Activated B cell treated with CpG ODN at 0.5 μM for 24 hours (primary cell): ENCODE measurements around the gene CRHR1. TPM values are rescaled to one million over a fixed set of nuclear protein-coding genes. Genes with fewer than 3 reads are reported as not detected.

ENCODE experiments used
- ATAC-seq: fragments of 200-7000 bp; cut with Tn5 transposase; one replicate; pipeline ENCODE4 v1.10.0; 2021; ENCODE audit warnings: low read depth, mild to moderate bottlenecking, moderate library complexity
- CTCF ChIA-PET: fragments of 350-600 bp; sonication (Branson Sonifier 250); formaldehyde crosslinking; loops from one replicate; lab custom pipeline; 2021; ENCODE audit warnings: antibody characterized with exemption; lab: Charles Lee
- POLR2A ChIA-PET: fragments of 350-600 bp; sonication (Branson Sonifier 250); formaldehyde crosslinking; loops from one replicate; lab custom pipeline; 2021; ENCODE audit warnings: antibody characterized with exemption; lab: Charles Lee
- DNase-seq: peaks from one replicate; pipeline ENCODE4 v3.0.0; 2022
- H3K27ac Mint-ChIP-seq: one replicate; pipeline ENCODE4 v1.8.0; 2020; ENCODE audit warnings: mixed read lengths
- H3K27me3 Mint-ChIP-seq: one replicate; pipeline ENCODE4 v1.8.0; 2021; ENCODE audit warnings: mixed read lengths
- H3K36me3 Mint-ChIP-seq: one replicate; pipeline ENCODE4 v1.8.0; 2021; ENCODE audit warnings: low read depth, mixed read lengths
- H3K4me1 Mint-ChIP-seq: one replicate; pipeline ENCODE4 v1.8.0; 2021; ENCODE audit warnings: mixed read lengths
- H3K4me3 Mint-ChIP-seq: one replicate; pipeline ENCODE4 v1.8.0; 2020; ENCODE audit warnings: mild to moderate bottlenecking, mixed read lengths
- H3K9me3 Mint-ChIP-seq: one replicate; pipeline ENCODE4 v1.8.0; 2020; ENCODE audit warnings: mixed read lengths
- CTCF ChIP-seq: fragments of 200-600 bp; IDR thresholded peaks from one replicate; pipeline ENCODE4 v1.8.0; 2022; ENCODE audit warnings: antibody characterized with exemption, mild to moderate bottlenecking
- intact Hi-C: fragments of 100-400 bp; cut with micrococcal nuclease; formaldehyde crosslinking; loops from one replicate; pipeline ENCODE4 v1.15.1; 2024
- total RNA-seq: library from RNA; stranded (reverse); gene quantifications from 2 replicates; pipeline ENCODE4 v1.2.3, GENCODE V29; 2022

The CRHR1 gene
- total RNA-seq, 1 donor from 2014 or later, result not detected

- TF ChIP-seq CTCF, result no peak
- no peak for ATAC-seq
- no peaks in the 10 kb centered on the region for H3K9me3 Mint-ChIP-seq
- H3K36me3 Mint-ChIP-seq, result no peaks in the 10 kb centered on the region
- intact Hi-C loops, result no loop called here
- H3K4me1 Mint-ChIP-seq, result no peaks in the 10 kb centered on the region
- H3K27me3 Mint-ChIP-seq, result peaks cover 20% of the 10 kb centered on the region
- POLR2A ChIA-PET, result no interaction called here
- CTCF ChIA-PET, result interaction anchor here (0.7 kb wide), 1 partner anchor 71 kb away, joined by 3 read pairs; no protein-coding TSS in a partner anchor
- H3K4me3 Mint-ChIP-seq, result no peak overlapping the region
- DNase-seq, result no peak
- H3K27ac Mint-ChIP-seq, result no peak overlapping the region
Observed at GRCh38 chr17:45759761-45760160, 24.4 kb upstream of the CRHR1 start.

GRCh38 chr17:45761957-45762565 lies 22.1 kb upstream of the CRHR1 start:
- no peak overlapping the region for H3K27ac Mint-ChIP-seq
- DNase-seq (no peak), ATAC-seq (no peak)
- H3K4me3 Mint-ChIP-seq, result no peak overlapping the region
- H3K9me3 Mint-ChIP-seq, result no peaks in the 10 kb centered on the region
- H3K36me3 Mint-ChIP-seq, result no peaks in the 10 kb centered on the region
- ChIA-PET POLR2A (no interaction called here), CTCF (no interaction called here)
- H3K27me3 Mint-ChIP-seq, result peaks cover 22% of the 10 kb centered on the region
- no peak for TF ChIP-seq CTCF
- H3K4me1 Mint-ChIP-seq, result no peaks in the 10 kb centered on the region
- intact Hi-C loops, result no loop called here

- no peaks in the 10 kb centered on the region for H3K4me1 Mint-ChIP-seq
- H3K27ac Mint-ChIP-seq, result no peak overlapping the region
- H3K36me3 Mint-ChIP-seq, result no peaks in the 10 kb centered on the region
- no peak for DNase-seq
- ATAC-seq, result no peak
- ChIA-PET CTCF (no interaction called here), POLR2A (no interaction called here)
- H3K9me3 Mint-ChIP-seq, result no peaks in the 10 kb centered on the region
- no peak overlapping the region for H3K4me3 Mint-ChIP-seq
- peaks cover 25% of the 10 kb centered on the region for H3K27me3 Mint-ChIP-seq
- intact Hi-C loops, result no loop called here
- TF ChIP-seq CTCF, result no peak
Observed at GRCh38 chr17:45763182-45763581, 20.9 kb upstream of the CRHR1 start.

GRCh38 chr17:45764479-45764878 lies 19.6 kb upstream of the CRHR1 start:
- no peaks in the 10 kb centered on the region for H3K4me1 Mint-ChIP-seq
- CTCF ChIA-PET, result no interaction called here
- H3K4me3 Mint-ChIP-seq, result no peak overlapping the region
- H3K27ac Mint-ChIP-seq, result no peak overlapping the region
- peaks cover 32% of the 10 kb centered on the region for H3K27me3 Mint-ChIP-seq
- H3K9me3 Mint-ChIP-seq, result no peaks in the 10 kb centered on the region
- no peak for TF ChIP-seq CTCF
- POLR2A ChIA-PET, result no interaction called here
- intact Hi-C loops, result no loop called here
- no peak for DNase-seq
- ATAC-seq, result no peak
- H3K36me3 Mint-ChIP-seq, result no peaks in the 10 kb centered on the region

- TF ChIP-seq CTCF, result no peak
- no peaks in the 10 kb centered on the region for H3K4me1 Mint-ChIP-seq
- intact Hi-C loops, result no loop called here
- H3K9me3 Mint-ChIP-seq, result no peaks in the 10 kb centered on the region
- peaks cover 47% of the 10 kb centered on the region for H3K27me3 Mint-ChIP-seq
- ATAC-seq (no peak), DNase-seq (no peak)
- H3K4me3 Mint-ChIP-seq, result no peak overlapping the region
- CTCF ChIA-PET, result no interaction called here
- POLR2A ChIA-PET, result no interaction called here
- no peaks in the 10 kb centered on the region for H3K36me3 Mint-ChIP-seq
- no peak overlapping the region for H3K27ac Mint-ChIP-seq
Observed at GRCh38 chr17:45768000-45768399, 16.1 kb upstream of the CRHR1 start.
